ENCODE results near the gene DPYSL4.

Gene DPYSL4

DNA sequence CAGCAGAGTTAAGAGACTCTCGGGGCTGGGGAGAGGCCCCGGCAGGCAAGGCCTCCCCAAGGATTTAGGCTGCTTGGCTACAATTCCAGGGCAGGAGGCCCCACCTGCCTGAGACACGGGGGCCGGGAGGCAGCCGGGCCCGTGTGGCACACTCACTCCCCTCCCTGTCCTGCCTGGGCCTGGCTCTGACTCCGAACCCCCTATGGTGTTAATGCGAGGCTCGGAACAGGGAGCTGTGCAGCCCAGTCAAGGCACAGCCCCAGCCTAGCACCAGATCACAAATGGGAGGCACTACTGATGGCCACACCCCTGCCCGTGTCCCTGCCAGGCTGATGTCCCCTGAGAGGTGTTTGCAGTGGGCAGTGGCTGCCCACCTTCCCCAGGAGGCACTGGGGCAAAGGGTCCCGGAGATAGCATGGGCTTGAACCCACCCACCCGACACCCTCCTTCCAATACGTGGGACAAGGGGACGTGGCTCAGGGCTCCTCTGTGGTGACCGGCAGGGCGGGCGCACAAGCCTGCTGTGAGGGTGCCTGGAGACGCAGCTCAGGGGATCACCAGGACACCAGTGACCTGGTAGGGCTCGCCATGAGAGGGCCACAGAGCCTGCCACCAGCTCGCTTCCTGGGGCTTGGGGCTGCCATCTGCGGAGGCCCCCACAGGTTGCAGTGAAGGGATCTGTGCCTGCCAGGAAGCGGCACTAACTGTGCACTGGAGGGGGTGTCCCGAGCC is 37.0 kb downstream of the DPYSL4 start:
- TF ChIP-seq, protein P1, sequence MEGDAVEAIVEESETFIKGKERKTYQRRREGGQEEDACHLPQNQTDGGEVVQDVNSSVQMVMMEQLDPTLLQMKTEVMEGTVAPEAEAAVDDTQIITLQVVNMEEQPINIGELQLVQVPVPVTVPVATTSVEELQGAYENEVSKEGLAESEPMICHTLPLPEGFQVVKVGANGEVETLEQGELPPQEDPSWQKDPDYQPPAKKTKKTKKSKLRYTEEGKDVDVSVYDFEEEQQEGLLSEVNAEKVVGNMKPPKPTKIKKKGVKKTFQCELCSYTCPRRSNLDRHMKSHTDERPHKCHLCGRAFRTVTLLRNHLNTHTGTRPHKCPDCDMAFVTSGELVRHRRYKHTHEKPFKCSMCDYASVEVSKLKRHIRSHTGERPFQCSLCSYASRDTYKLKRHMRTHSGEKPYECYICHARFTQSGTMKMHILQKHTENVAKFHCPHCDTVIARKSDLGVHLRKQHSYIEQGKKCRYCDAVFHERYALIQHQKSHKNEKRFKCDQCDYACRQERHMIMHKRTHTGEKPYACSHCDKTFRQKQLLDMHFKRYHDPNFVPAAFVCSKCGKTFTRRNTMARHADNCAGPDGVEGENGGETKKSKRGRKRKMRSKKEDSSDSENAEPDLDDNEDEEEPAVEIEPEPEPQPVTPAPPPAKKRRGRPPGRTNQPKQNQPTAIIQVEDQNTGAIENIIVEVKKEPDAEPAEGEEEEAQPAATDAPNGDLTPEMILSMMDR (IDR thresholded peaks at IDR 0.05; ENCODE audit: control insufficient read depth, extremely low read depth, insufficient read depth), result no peak
- no peak for DNase-seq (ENCODE audit: low read depth)
- H3K4me3 ChIP-seq (ENCODE audit: low read depth, low read length), result no peak overlapping the region

DNA sequence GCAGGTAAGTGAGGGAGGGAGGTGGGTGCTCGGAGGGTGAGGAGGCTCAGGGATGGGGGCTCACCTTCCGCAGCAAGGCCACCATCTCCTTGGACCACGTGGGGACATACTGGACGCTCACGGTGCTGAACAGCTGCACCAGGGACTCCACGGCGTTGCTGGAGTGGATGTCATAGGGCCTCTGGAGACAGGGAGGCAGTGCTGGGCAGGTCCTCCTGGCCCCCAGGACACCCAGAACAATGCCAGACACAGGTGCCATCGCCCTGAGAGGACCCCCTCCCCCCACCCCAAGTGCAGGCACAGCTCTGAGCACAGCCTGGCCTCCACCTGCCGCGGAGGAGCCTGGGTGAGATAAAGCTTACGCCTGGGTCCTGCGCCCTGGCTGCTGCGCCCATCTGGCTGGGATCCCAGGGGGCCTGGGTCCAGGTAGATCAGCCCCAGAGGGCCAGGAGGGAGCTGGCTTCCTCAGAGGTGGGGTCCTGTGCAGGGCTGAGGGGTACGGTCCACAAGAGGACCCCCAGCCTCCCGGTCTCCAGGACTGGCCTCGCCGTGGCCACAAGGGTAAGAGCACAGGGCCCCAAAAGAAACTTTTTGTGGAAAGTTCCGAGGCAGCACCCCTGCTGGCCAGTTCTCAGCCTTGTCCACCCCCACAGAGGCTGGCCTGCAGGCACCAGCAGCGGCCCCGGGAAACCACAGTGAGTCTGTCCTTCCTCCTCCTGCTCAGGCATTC is 37.8 kb downstream of the DPYSL4 start:
- no peak overlapping the region for H3K4me3 ChIP-seq (ENCODE audit: low read depth, low read length)
- TF ChIP-seq, protein P1 (IDR thresholded peaks at IDR 0.05; ENCODE audit: control insufficient read depth, extremely low read depth, insufficient read depth), result no peak
- no peak for DNase-seq (ENCODE audit: low read depth)

DNA sequence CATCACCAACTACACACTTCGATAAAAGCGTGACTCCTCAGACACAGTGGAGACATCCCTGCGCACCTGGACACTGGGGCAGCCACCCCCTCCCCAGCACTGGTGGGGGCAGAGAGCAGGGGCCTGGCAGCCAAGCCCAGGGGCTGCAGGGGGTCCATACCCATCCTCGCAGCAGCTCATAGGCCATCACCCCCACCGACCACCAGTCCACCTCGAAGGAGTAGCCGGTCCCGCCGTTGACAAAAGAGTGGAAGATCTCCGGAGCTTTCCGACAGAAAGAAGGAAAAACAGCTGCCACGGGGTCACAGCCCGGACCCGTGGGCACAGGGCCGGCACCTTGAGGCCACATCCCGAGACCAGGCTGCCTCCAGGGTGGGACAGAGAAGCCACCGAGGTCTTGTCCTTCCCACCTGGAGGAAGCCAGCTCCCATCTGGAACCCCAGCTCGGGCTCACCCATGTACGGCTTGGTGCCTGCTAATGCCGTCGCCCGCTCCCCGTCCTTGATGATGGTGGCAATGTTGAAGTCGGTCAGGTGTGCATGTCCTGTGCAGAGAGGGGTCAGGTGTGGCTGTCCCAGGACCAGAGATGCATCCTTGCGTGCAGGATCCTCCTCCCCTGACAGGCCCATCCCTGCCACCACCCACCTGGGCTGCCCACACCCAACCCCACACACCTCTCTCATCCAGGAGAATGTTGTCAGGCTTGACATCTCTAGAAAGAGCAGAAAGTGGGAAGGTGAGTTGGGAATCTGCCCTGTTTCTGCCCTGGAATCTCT is 38.5 kb downstream of the DPYSL4 start:
- H3K4me3 ChIP-seq (ENCODE audit: low read depth, low read length), result no peak overlapping the region
- no peak for DNase-seq (ENCODE audit: low read depth)
- TF ChIP-seq, protein P1 (IDR thresholded peaks at IDR 0.05; ENCODE audit: control insufficient read depth, extremely low read depth, insufficient read depth), result no peak

DNA sequence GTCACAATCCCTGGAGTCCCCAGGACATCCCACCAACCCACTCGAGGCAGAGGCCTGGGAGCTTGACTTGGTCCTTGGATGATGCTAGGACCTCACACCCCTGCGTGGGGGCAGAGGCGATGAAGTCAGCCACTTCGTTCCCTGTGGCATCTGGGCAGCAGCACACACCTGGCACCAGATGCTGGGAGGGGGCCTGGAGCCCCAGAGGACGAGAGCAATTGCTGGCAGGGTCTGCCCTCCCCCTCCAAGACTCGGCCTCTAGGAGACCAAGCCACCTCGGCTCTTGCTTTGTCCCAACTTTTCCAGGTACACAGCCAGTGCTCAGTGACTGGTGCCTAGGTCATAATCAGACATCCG is 39.1 kb downstream of the DPYSL4 start:
- TF ChIP-seq, protein P1 (IDR thresholded peaks at IDR 0.05; ENCODE audit: control insufficient read depth, extremely low read depth, insufficient read depth), result no peak
- no peak overlapping the region for H3K4me3 ChIP-seq (ENCODE audit: low read depth, low read length)
- DNase-seq (ENCODE audit: low read depth), result no peak

DNA sequence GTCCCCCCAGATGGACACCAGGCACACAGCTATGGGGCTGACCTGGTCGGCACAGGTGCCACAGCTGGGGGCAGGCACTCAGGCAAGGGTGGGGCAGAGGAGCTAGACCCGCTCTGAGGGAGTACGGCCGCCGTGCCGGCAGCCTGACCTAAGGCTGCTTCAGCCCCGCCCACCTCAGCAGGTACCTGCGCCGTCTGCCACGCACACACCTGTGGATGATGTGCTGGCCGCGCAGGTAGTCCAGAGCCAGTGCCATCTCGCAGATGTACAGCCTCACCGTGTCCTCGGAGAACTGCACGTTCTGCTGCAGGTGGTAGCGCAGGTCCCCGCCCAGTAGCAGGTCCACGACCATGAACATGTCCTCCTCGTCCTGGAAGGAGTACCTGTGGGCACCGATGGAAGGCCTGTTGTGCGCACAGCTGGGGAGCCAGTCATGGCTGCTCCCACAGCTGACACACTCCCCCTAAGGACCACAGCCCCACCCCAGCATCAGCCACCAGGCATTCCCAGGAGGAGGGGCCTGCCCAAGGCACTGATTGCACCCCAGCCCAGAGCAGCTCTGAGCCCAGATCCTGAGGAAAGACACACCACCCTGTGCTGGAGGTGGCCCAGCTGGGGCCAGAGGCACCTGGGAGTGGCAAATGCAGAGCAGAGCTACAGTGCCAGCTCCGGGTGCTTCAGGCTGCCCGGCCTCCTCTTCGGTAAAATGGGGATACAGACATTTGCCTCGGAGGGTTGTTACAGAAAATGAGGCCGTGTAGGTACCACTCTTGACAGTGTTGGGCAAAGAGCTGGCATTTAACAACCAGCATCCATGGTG is 40.0 kb downstream of the DPYSL4 start:
- TF ChIP-seq, protein P1 (IDR thresholded peaks at IDR 0.05; ENCODE audit: control insufficient read depth, extremely low read depth, insufficient read depth), result no peak
- no peak overlapping the region for H3K4me3 ChIP-seq (ENCODE audit: low read depth, low read length)
- DNase-seq (ENCODE audit: low read depth), result no peak

DNA sequence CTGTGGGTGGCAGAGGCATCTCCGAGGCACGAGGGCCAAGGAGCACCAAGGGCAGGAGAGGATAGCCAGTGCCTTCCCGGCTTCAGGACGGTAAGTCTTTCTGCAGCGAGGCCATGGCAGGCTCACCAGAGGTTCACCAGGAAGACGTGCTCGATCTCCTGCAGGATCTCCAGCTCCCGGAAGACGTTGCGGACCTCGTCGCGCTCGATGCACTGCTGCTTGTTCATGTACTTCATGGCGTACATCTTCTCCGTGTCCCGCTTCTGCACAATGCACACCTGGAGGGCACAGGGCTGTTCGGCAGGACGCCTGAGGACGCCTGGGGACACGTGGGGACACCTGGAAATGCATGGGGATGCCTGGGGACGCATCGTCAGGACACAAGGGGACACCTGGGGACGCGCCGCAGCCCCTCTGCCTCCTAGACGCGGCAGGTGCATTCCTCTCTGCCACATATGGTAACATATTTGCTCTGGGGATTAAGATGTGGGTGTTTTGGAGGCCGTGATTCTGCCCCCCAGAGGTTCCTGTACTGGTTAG is 41.2 kb downstream of the DPYSL4 start:
- TF ChIP-seq, protein P1 (IDR thresholded peaks at IDR 0.05; ENCODE audit: control insufficient read depth, extremely low read depth, insufficient read depth), result no peak
- DNase-seq (ENCODE audit: low read depth), result no peak
- no peak overlapping the region for H3K4me3 ChIP-seq (ENCODE audit: low read depth, low read length)

Measured in LNCaP clone FGC (cell line).